ENCODE data around the gene APP.

GRCh38 chr21:26147535-26147934 lies 23.0 kb downstream of the APP start:
- TF ChIP-seq ZNF565 (CRISPR knock-in tag; conservative IDR thresholded peaks at IDR 0.05; ENCODE audit: low read depth) (no peak), ESRRG (CRISPR knock-in tag; IDR thresholded peaks at IDR 0.05) (no peak), PATZ1 (CRISPR knock-in tag; IDR thresholded peaks at IDR 0.05; ENCODE audit: borderline replicate concordance) (no peak), ZNF70 (CRISPR knock-in tag; IDR thresholded peaks at IDR 0.05) (no peak), RARB (CRISPR knock-in tag; IDR thresholded peaks at IDR 0.05) (no peak), BACH2 (CRISPR knock-in tag; IDR thresholded peaks at IDR 0.05; ENCODE audit: borderline replicate concordance) (no peak)
